ENCODE results near the gene SPATS2L.

SPATS2L gene

DNA sequence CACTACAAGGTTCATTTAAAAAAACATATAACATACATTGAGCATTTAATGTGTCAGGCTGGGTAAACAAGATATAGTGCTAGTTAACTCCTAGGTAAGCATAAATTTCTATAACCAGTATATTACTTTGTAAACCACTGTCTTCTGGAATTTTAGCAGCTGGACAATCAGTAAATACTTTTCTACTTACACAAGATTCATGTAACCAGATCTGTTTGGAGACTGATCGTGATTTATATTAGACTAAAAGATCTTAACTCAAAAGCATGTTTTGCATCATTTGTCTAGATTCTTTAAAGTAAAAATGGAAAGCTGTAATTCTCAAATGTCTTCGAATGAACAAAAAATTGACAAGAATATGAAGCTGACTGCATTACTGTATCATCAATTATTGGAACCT is 218.6 kb downstream of the SPATS2L start:
- no peak for DNase-seq

- no peak for DNase-seq
Observed at GRCh38 chr2:200525551-200525881, 219.0 kb downstream of the SPATS2L start.

DNA sequence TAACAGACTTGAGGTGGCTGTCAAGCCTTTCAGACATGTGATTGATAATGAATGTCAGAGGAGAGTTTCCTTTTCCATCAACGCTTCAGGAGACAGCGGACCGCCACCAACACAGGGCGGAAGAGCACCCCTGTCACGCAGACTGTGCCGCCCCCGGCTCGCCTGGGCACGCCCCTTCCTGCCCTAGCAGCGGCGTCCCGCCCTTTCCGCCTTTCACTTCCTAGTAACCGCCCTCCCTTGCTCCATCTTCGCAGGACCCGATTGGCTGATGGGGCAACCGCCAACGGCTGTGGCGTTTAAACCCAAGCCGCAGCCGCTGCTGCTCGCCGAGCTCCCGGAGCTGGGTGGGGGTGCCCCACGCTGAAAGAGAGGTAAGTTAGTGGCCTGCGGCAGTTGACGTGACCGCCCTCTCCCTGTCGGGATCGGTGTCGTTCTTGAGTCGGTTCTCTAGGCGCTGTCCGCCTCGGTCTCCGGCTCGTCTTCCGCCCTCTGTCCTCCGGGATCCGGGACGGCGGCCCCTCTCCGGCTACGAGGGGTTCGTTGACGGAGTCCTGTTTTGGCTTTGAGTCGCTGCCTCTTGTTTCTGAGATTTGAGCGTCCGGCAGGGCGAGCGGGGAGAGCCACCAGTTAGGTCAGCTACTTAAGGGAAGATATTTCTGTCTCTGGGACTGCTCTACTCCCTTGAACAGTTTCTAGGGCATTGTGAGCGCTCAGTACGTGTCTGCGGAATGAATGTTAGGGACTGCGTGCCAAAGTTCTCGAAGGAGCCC is 219.6 kb downstream of the SPATS2L start, which contains the start of gene SGO2:
TSS of gene SGO2 (plus strand) at position 326 of the 770 bp plus-strand sequence. CDS start 6,769 bp downstream, outside the sequence.
- DNase-seq, result peak; percentile 92 to 95

- no peak for DNase-seq
Observed at GRCh38 chr2:200528228-200528627, 221.7 kb downstream of the SPATS2L start.

All from NCI-H2081 (cell line).